GM23338 (cell line): ENCODE results near the gene SLC25A42. TPM values are rescaled to one million over a fixed set of nuclear protein-coding genes. Genes with fewer than 3 reads are reported as not detected.

Experiments used
- ATAC-seq: fragments of 200-7000 bp; cut with Tn5 transposase; 3 replicates; pipeline ENCODE4 v1.9.1; 2020
- DNase-seq: peaks from one replicate; pipeline ENCODE4 v3.0.0-alpha.2; 2015; ENCODE audit warnings: low spot score
- H2AFZ ChIP-seq: fragments of 200-600 bp; sonication (generic); 2 replicates; pipeline ENCODE4 v1.8.0; 2016; ENCODE audit warnings: antibody characterized with exemption, mild to moderate bottlenecking, moderate library complexity
- H3F3A ChIP-seq: fragments of 200-600 bp; sonication (generic); replicated peaks from 2 replicates; pipeline ENCODE4 v1.8.0; 2017; ENCODE audit warnings: antibody characterized with exemption, mixed run types, low read depth
- H3K27ac ChIP-seq: fragments of 200-600 bp; sonication (generic); 2 replicates; pipeline ENCODE4 v1.6.1; 2016; ENCODE audit warnings: low read depth
- H3K27me3 ChIP-seq: fragments of 200-600 bp; sonication (generic); 2 replicates; pipeline ENCODE4 v1.8.0; 2016; ENCODE audit warnings: mild to moderate bottlenecking, mixed run types, moderate library complexity; ENCODE audit not compliant: insufficient read depth
- H3K36me3 ChIP-seq: fragments of 200-600 bp; sonication (generic); 2 replicates; pipeline ENCODE4 v1.8.0; 2016; ENCODE audit warnings: mild to moderate bottlenecking; ENCODE audit not compliant: insufficient read depth
- H3K4me1 ChIP-seq: fragments of 200-600 bp; sonication (generic); 2 replicates; pipeline ENCODE4 v1.8.0; 2016; ENCODE audit warnings: mild to moderate bottlenecking, moderate library complexity; ENCODE audit not compliant: insufficient read depth
- H3K4me2 ChIP-seq: fragments of 200-600 bp; sonication (generic); 2 replicates; pipeline ENCODE4 v1.7.1; 2017; ENCODE audit warnings: mixed run types
- H3K4me3 ChIP-seq: fragments of 200-600 bp; sonication (generic); 2 replicates; pipeline ENCODE4 v1.6.1; 2016; ENCODE audit warnings: mixed run types
- H3K79me2 ChIP-seq: fragments of 200-600 bp; sonication (generic); replicated peaks from 2 replicates; pipeline ENCODE4 v1.8.0; 2017; ENCODE audit warnings: mild to moderate bottlenecking; ENCODE audit not compliant: insufficient read depth
- H3K9me2 ChIP-seq: fragments of 200-600 bp; sonication (generic); 2 replicates; pipeline ENCODE4 v1.8.0; 2017; ENCODE audit not compliant: insufficient read depth
- H4K20me1 ChIP-seq: fragments of 200-600 bp; sonication (generic); replicated peaks from 2 replicates; pipeline ENCODE4 v1.8.0; 2017; ENCODE audit warnings: mild to moderate bottlenecking; ENCODE audit not compliant: insufficient read depth
- H3K27ac Mint-ChIP-seq: 2 replicates; pipeline ENCODE4 v1.8.0; 2020; ENCODE audit warnings: inconsistent platforms, mild to moderate bottlenecking, moderate library complexity, mixed read lengths
- H3K27me3 Mint-ChIP-seq: 3 replicates; pipeline ENCODE4 v1.8.0; 2022; ENCODE audit warnings: low read depth, mild to moderate bottlenecking, moderate library complexity, mixed read lengths, inconsistent platforms; ENCODE audit not compliant: insufficient read depth, poor library complexity
- H3K36me3 Mint-ChIP-seq: 3 replicates; pipeline ENCODE4 v1.8.0; 2021; ENCODE audit warnings: low read depth, mild to moderate bottlenecking, inconsistent platforms, moderate library complexity, mixed read lengths
- H3K4me1 Mint-ChIP-seq: 3 replicates; pipeline ENCODE4 v1.8.0; 2020; ENCODE audit warnings: mild to moderate bottlenecking, inconsistent platforms, mixed read lengths
- H3K4me3 Mint-ChIP-seq: 3 replicates; pipeline ENCODE4 v1.8.0; 2021; ENCODE audit warnings: moderate library complexity, mild to moderate bottlenecking, inconsistent platforms, mixed read lengths
- H3K9me3 Mint-ChIP-seq: 3 replicates; pipeline ENCODE4 v1.8.0; 2020; ENCODE audit warnings: moderate library complexity, mild to moderate bottlenecking, inconsistent platforms, mixed read lengths
- EZH2 ChIP-seq: fragments of 200-600 bp; sonication (generic); IDR thresholded peaks from one replicate; pipeline ENCODE4 v1.8.0; 2017; ENCODE audit warnings: antibody characterized with exemption, mild to moderate bottlenecking, low read depth; ENCODE audit not compliant: unreplicated experiment
- EZH2phosphoT487 ChIP-seq: fragments of 200-600 bp; sonication (generic); IDR thresholded peaks from one replicate; pipeline ENCODE4 v1.8.1; 2018; ENCODE audit warnings: antibody characterized with exemption; ENCODE audit not compliant: unreplicated experiment
- JUNB ChIP-seq: IDR thresholded peaks from one replicate; pipeline ENCODE4 v1.6.1; 2016; ENCODE audit warnings: antibody characterized with exemption; ENCODE audit not compliant: unreplicated experiment
- NANOG ChIP-seq: IDR thresholded peaks from 2 replicates; pipeline ENCODE4 v1.6.1; 2016; ENCODE audit warnings: antibody characterized with exemption, borderline replicate concordance
- POLR2AphosphoS5 ChIP-seq: IDR thresholded peaks from 2 replicates; pipeline ENCODE4 v1.6.1; 2016; ENCODE audit warnings: antibody characterized with exemption, low read depth
- STAT1 ChIP-seq: IDR thresholded peaks from one replicate; pipeline ENCODE4 v1.6.1; 2016; ENCODE audit warnings: antibody characterized with exemption; ENCODE audit not compliant: unreplicated experiment
- ZNF114 ChIP-seq: fragments of 250-450 bp; sonication (Bioruptor Pico); IDR thresholded peaks from 2 replicates; pipeline ENCODE4 v1.5.0; 2020; ENCODE audit warnings: mild to moderate bottlenecking, moderate library complexity
- ZNF331 ChIP-seq: fragments of 250-450 bp; sonication (Bioruptor Pico); IDR thresholded peaks from 2 replicates; pipeline ENCODE4 v1.5.0; 2020; ENCODE audit warnings: low read depth, mild to moderate bottlenecking, moderate library complexity
- ZNF462 ChIP-seq: fragments of 250-450 bp; sonication (Bioruptor Pico); IDR thresholded peaks from 2 replicates; pipeline ENCODE4 v1.5.0; 2020; ENCODE audit warnings: mild to moderate bottlenecking, moderate library complexity
- polyA plus RNA-seq: library from polyadenylated mRNA; unstranded; fragments of >200 nt; fragmentation: Nextera tagmentation; extraction: Ambion mirVana; gene quantifications from 2 replicates; pipeline ENCODE4 v1.2.1, GENCODE V29; 2016
- total RNA-seq: library from RNA; depleted of rRNA; stranded (reverse); fragments of >200 nt; shearing (Covaris generic); gene quantifications from 2 replicates; pipeline ENCODE4 v1.2.3, GENCODE V29; 2014
- TF ChIP-seq, protein P1 (sequence below): IDR thresholded peaks from 2 replicates; pipeline ENCODE4 v1.6.1; 2016; ENCODE audit warnings: antibody characterized with exemption

The SLC25A42 gene
- total and polyA plus RNA-seq, 2 experiments from 2014 or later: 7.3 to 7.6 TPM

DNA sequence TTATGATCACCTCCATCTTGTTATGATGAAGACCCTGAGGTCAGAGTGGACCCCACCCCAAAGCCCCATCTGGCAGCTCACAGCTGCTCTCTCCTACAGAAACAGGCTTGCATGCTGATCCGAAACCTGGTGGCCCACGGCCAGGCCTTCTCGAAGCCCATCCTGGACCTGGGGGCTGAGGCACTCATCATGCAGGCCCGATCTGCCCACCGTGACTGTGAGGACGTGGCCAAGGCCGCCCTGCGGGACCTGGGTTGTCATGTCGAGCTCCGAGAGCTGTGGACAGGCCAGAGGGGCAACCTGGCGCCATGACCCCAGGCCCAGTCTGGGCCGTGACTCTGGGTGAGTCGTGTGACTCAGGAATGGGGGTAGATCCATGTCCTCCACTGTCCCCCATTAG is 6.5 kb upstream of the SLC25A42 start (continued):
- TF ChIP-seq ZNF462 (no peak), ZNF331 (CRISPR knock-in tag) (no peak)

DNA sequence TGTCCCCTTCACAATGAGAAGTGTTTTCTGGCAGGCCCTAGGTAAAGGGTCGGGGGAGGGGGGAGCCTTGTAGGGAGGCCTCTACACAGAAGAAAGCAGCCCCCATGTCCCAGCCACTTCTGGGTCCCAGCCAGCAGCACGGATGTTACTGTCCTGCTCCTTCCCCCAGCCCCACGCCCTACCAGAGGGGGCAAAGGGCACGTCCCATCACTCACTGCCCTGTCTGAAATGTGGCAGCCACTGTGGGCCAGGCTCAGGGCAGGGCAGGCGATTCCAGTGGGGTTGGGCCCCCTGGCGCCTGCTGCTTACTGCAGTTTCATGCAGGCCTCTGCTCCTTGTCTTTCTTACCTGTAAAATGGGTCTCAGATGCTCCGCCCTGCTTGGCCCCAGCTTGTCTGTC is 6.1 kb upstream of the SLC25A42 start:
- Mint-ChIP-seq H3K27me3 (peaks cover 11% of the 10 kb centered on the region), H3K4me3 (no peak overlapping the region), H3K4me1 (peaks cover 5% of the 10 kb centered on the region; the same call in 2 of the 3 replicates), H3K27ac (no peak overlapping the region), H3K36me3 (peaks cover 46% of the 10 kb centered on the region), H3K9me3 (no peaks in the 10 kb centered on the region)
- no peaks in the 10 kb centered on the region; the same call in 1 of the 2 replicates for H3K4me1 ChIP-seq
- ATAC-seq: no peak
- H3K4me2 ChIP-seq: no peak overlapping the region
- H3K27ac ChIP-seq: no peak overlapping the region
- H3K9me2 ChIP-seq: no peaks in the 10 kb centered on the region
- peaks cover 10% of the 10 kb centered on the region; the same call in 1 of the 2 replicates for H4K20me1 ChIP-seq
- H3K79me2 ChIP-seq: no peaks in the 10 kb centered on the region
- DNase-seq: no peak
- H3K36me3 ChIP-seq: peaks cover 6% of the 10 kb centered on the region; the same call in 1 of the 2 replicates
- H3F3A ChIP-seq: peaks cover 14% of the 10 kb centered on the region
- H3K4me3 ChIP-seq: no peak overlapping the region
- H3K27me3 ChIP-seq: no peaks in the 10 kb centered on the region
- no peak overlapping the region for H2AFZ ChIP-seq
- TF ChIP-seq NANOG (no peak), EZH2phosphoT487 (no peak), JUNB (no peak), ZNF462 (no peak), EZH2 (no peak), POLR2AphosphoS5 (no peak), STAT1 (no peak), ZNF114 (CRISPR knock-in tag) (no peak)
- TF ChIP-seq, protein P1, sequence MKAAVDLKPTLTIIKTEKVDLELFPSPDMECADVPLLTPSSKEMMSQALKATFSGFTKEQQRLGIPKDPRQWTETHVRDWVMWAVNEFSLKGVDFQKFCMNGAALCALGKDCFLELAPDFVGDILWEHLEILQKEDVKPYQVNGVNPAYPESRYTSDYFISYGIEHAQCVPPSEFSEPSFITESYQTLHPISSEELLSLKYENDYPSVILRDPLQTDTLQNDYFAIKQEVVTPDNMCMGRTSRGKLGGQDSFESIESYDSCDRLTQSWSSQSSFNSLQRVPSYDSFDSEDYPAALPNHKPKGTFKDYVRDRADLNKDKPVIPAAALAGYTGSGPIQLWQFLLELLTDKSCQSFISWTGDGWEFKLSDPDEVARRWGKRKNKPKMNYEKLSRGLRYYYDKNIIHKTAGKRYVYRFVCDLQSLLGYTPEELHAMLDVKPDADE: no peak
